Astrocyte of the cerebellum (primary cell): Measurements from ENCODE around the gene STC2.

Source experiments
- DNase-seq: peaks from one replicate; pipeline ENCODE4 v3.0.0-alpha.2; 2011; ENCODE audit warnings: low read depth
- H3K4me3 ChIP-seq: 2 replicates; pipeline ENCODE4 v1.5.1; 2011; ENCODE audit warnings: mild to moderate bottlenecking, low read depth, low read length, moderate library complexity
- in situ Hi-C: cut with HindIII; loops from 2 replicates; pipeline ENCODE4 v1.10.0; 2017; ENCODE audit warnings: low sequenced_read_pairs
- TF ChIP-seq, protein P1 (sequence below): IDR thresholded peaks from 2 replicates; pipeline ENCODE4 v1.5.1; 2012; ENCODE audit warnings: low read length, low read depth, moderate library complexity, mild to moderate bottlenecking; ENCODE audit errors: missing control alignments

Gene STC2

DNA sequence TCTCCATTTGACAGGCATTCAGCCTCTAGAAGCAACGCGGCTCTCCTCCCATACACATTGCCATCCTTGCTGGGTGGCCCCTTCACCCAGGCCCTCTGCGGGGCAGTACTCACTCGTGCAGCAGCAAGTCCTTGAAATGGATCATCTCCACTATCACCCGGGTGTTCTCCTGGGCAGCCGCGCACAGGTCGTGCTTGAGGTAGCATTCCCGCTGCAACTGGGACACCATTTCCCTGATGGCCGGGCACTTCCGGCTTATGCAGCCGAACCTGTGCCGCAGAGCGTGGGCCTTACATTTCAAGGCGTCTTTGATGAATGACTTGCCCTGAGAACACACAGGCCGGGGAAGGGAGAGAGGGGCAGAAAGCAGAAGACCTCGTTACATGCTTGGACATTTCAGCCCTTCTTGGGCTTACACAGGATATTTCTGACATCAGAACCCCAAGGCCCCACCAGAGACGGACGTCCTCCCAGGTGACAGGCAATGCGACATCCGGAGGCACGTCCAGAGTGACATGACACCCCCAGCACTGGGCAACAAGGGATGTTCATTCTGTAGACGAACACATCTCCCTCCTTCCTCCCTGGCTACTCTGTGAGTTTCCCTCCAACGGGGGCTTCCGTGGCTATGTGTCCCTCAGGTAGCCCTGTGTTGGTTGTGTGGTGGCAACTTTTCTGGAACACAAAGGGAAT is 5.0 kb downstream of the STC2 start:
- in situ Hi-C loops: no loop called here
- TF ChIP-seq, protein P1, sequence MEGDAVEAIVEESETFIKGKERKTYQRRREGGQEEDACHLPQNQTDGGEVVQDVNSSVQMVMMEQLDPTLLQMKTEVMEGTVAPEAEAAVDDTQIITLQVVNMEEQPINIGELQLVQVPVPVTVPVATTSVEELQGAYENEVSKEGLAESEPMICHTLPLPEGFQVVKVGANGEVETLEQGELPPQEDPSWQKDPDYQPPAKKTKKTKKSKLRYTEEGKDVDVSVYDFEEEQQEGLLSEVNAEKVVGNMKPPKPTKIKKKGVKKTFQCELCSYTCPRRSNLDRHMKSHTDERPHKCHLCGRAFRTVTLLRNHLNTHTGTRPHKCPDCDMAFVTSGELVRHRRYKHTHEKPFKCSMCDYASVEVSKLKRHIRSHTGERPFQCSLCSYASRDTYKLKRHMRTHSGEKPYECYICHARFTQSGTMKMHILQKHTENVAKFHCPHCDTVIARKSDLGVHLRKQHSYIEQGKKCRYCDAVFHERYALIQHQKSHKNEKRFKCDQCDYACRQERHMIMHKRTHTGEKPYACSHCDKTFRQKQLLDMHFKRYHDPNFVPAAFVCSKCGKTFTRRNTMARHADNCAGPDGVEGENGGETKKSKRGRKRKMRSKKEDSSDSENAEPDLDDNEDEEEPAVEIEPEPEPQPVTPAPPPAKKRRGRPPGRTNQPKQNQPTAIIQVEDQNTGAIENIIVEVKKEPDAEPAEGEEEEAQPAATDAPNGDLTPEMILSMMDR: no peak
- no peak overlapping the region for H3K4me3 ChIP-seq
- no peak for DNase-seq

DNA sequence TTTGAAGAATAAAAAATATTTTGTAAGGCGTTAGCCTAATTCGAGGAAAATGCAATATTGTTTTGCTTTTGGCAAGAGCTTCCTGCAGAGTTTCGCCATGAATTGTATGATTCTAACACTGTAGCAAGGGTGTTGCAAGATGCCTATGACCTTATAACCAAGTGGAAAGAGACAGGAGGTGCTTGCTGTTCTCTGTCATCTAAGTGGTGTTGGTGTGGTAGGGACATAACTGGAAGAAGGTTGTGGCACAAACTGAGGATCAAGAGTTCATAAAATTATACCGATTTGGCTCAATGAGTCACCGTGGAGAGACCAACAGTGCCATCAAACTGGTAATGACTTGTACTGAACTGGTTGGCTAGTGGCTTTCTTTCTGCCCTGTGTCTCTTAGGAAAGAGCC is 6.3 kb downstream of the STC2 start:
- DNase-seq: no peak
- no peak overlapping the region for H3K4me3 ChIP-seq
- in situ Hi-C loops: no loop called here
- TF ChIP-seq, protein P1: no peak

DNA sequence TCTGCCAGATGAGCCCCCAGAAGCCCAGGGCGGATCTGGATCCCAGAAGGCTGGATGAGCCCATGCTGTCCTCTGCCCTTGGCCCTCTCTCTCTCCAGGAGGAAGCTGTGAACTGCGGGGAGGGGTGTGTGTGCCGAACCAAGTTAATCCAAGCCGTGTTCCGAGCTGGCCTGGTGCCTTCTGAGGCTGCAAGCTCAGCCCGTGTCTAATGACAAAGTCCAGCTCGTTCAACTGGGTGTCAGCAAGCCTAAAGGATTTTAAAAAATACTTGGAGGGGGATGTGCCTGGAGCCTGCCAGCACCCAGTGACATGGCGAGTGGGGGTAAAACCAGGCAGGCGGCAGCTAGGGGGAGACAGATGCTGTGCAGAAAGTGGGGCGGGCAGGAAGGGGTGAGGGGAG is 8.0 kb downstream of the STC2 start:
- TF ChIP-seq, protein P1: peak; percentile 36
- in situ Hi-C loops: no loop called here
- H3K4me3 ChIP-seq: no peak overlapping the region
- no peak for DNase-seq

- DNase-seq: no peak
- in situ Hi-C loops: no loop called here
- TF ChIP-seq, protein P1: no peak
- no peak overlapping the region for H3K4me3 ChIP-seq
These were observed 8.6 kb downstream of the STC2 start for GRCh38 chr5:173319646-173320045.

DNA sequence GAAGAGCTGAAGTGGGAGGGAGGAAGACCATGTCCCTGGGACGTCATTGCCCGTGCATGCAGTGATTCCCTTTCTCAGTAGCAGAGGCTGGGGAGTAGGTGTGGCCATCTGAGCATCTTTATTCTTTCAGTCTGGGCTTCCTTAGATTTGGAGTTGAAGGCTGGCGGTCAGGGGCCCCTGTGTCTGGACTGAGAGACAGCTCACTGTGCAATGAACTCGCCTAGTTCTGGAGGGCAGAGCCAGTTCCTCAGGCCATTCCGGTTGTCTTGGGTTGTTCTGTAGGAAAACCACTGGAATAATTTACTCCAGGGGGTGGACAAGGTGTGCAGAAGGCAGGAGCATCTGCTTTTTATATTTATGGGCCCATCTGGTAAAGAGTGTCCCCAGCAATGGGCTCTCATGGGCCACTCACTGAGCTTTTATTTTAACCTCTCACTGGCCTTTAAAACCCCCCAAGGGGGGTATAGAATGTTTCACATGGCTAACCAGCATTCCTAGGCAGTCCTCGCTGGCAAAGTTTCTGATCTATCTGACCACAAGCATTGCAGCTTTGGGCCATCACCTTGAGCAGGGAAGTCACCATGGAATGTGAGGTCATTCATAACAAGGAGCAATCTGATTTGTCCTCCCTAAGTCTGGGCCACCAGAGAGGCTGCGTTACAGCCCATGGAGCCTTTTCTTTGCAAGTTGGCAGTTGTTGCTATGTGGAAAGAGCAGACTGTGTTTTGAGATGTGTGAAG is 9.2 kb downstream of the STC2 start:
- in situ Hi-C loops: no loop called here
- TF ChIP-seq, protein P1: no peak
- DNase-seq: no peak

GRCh38 chr5:173318330-173318729 is 9.9 kb downstream of the STC2 start:
- no peak overlapping the region for H3K4me3 ChIP-seq
- DNase-seq: no peak
- TF ChIP-seq, protein P1: no peak
- in situ Hi-C loops: no loop called here

More for the DNA sequence above, 9.2 kb downstream of the STC2 start:
- H3K4me3 ChIP-seq: no peak overlapping the region
